Endodermal cell (in vitro differentiated cells): Measurements from ENCODE around the gene IL36RN. TPM values are rescaled to one million over a fixed set of nuclear protein-coding genes. Genes with fewer than 3 reads are reported as not detected.

Experiments used
- DNase-seq: peaks from one replicate; pipeline ENCODE4 v3.0.0-alpha.2; 2017
- H3K27ac ChIP-seq: 2 replicates; pipeline ENCODE4 v1.5.1; 2013; ENCODE audit warnings: mild to moderate bottlenecking, low read depth, low read length, moderate library complexity
- H3K27me3 ChIP-seq: 2 replicates; pipeline ENCODE4 v1.6.1; 2013; ENCODE audit warnings: mild to moderate bottlenecking, low read length, moderate library complexity; ENCODE audit not compliant: insufficient read depth, control insufficient read depth, poor library complexity, severe bottlenecking
- H3K36me3 ChIP-seq: 2 replicates; pipeline ENCODE4 v1.7.0; 2013; ENCODE audit warnings: mild to moderate bottlenecking, low read length, moderate library complexity; ENCODE audit not compliant: control insufficient read depth, insufficient read depth
- H3K4me1 ChIP-seq: one replicate; pipeline ENCODE4 v1.7.0; 2013; ENCODE audit warnings: low read length; ENCODE audit not compliant: control insufficient read depth, insufficient read depth
- H3K4me3 ChIP-seq: 2 replicates; pipeline ENCODE4 v1.5.1; 2013; ENCODE audit warnings: mild to moderate bottlenecking, low read length, moderate library complexity
- H3K9ac ChIP-seq: 2 replicates; pipeline ENCODE4 v1.6.1; 2013; ENCODE audit warnings: mild to moderate bottlenecking, low read length, moderate library complexity; ENCODE audit not compliant: poor library complexity, severe bottlenecking; ENCODE audit errors: extremely low read depth
- H3K9me3 ChIP-seq: 2 replicates; pipeline ENCODE4 v1.6.1; 2013; ENCODE audit warnings: mild to moderate bottlenecking, low read length, moderate library complexity; ENCODE audit not compliant: control insufficient read depth
- H3K27ac Mint-ChIP-seq: 2 replicates; pipeline ENCODE4 v1.8.0; 2020; ENCODE audit warnings: mixed read lengths
- H3K27me3 Mint-ChIP-seq: 2 replicates; pipeline ENCODE4 v1.8.0; 2021; ENCODE audit warnings: mild to moderate bottlenecking, mixed read lengths; ENCODE audit not compliant: insufficient read depth
- H3K36me3 Mint-ChIP-seq: 2 replicates; pipeline ENCODE4 v1.8.0; 2020; ENCODE audit warnings: low read depth, mixed read lengths
- H3K4me1 Mint-ChIP-seq: 2 replicates; pipeline ENCODE4 v1.8.0; 2020; ENCODE audit warnings: mixed read lengths
- H3K4me3 Mint-ChIP-seq: 2 replicates; pipeline ENCODE4 v1.8.0; 2020; ENCODE audit warnings: mild to moderate bottlenecking, moderate library complexity, mixed read lengths
- H3K9me3 Mint-ChIP-seq: 2 replicates; pipeline ENCODE4 v1.8.0; 2020; ENCODE audit warnings: mild to moderate bottlenecking, mixed read lengths
- WGBS, 2 experiments: methylation state at CpG; one replicate each; pipeline versions ENCODE4 v1.1.5 to v1.1.7; 2013; ENCODE audit warnings: missing lambda C conversion rate in 2 of 2, mixed read lengths in 1 of 2; ENCODE audit not compliant: insufficient coverage in 1 of 2, insufficient read length in 1 of 2; 5-methylcytosine and 5-hydroxymethylcytosine counted together
- total RNA-seq, 2 donors: library from RNA; stranded (reverse); fragmentation: NEBNext Ultra II Directional in 1 of 2; extraction: Animal tissue kit (Norgen Biotek cat#: 25700) in 1 of 2; gene quantifications; 2 replicates in 1 of 2; 3 replicates in 1 of 2; pipeline ENCODE4 v1.2.1, GENCODE V29; 2021
- TF ChIP-seq, protein P1 (sequence below): fragments of 200-600 bp; sonication (generic); conservative IDR thresholded peaks from 2 replicates; pipeline ENCODE4 v1.5.0; 2021; ENCODE audit warnings: antibody characterized with exemption, mild to moderate bottlenecking

The IL36RN gene
- total RNA-seq, 2 donors from 2014 or later: not detected

GRCh38 chr2:113076954-113077669 is 18.1 kb downstream of the IL36RN start:
- TF ChIP-seq, protein P1, sequence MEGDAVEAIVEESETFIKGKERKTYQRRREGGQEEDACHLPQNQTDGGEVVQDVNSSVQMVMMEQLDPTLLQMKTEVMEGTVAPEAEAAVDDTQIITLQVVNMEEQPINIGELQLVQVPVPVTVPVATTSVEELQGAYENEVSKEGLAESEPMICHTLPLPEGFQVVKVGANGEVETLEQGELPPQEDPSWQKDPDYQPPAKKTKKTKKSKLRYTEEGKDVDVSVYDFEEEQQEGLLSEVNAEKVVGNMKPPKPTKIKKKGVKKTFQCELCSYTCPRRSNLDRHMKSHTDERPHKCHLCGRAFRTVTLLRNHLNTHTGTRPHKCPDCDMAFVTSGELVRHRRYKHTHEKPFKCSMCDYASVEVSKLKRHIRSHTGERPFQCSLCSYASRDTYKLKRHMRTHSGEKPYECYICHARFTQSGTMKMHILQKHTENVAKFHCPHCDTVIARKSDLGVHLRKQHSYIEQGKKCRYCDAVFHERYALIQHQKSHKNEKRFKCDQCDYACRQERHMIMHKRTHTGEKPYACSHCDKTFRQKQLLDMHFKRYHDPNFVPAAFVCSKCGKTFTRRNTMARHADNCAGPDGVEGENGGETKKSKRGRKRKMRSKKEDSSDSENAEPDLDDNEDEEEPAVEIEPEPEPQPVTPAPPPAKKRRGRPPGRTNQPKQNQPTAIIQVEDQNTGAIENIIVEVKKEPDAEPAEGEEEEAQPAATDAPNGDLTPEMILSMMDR: no peak

GRCh38 chr2:113077921-113078320 is 18.9 kb downstream of the IL36RN start:
- H3K27ac Mint-ChIP-seq: no peak overlapping the region
- H3K27me3 Mint-ChIP-seq: peaks cover 29% of the 10 kb centered on the region

More at GRCh38 chr2:113076954-113077669, 18.1 kb downstream of the IL36RN start:
- H3K27ac ChIP-seq: no peak overlapping the region
- Mint-ChIP-seq H3K27ac (no peak overlapping the region), H3K36me3 (no peaks in the 10 kb centered on the region), H3K4me3 (no peak overlapping the region), H3K4me1 (no peaks in the 10 kb centered on the region), H3K9me3 (no peaks in the 10 kb centered on the region), H3K27me3 (peaks cover 24% of the 10 kb centered on the region)
- H3K4me3 ChIP-seq: no peak overlapping the region
- H3K9ac ChIP-seq: no peak overlapping the region
- no peak for DNase-seq
- no peaks in the 10 kb centered on the region for H3K4me1 ChIP-seq
- no peaks in the 10 kb centered on the region for H3K9me3 ChIP-seq
- H3K27me3 ChIP-seq: peaks cover 10% of the 10 kb centered on the region
- no peaks in the 10 kb centered on the region for H3K36me3 ChIP-seq
- 94% methylated on average over 2 to 3 of the region's 3 CpGs for WGBS, 2 experiments

DNA sequence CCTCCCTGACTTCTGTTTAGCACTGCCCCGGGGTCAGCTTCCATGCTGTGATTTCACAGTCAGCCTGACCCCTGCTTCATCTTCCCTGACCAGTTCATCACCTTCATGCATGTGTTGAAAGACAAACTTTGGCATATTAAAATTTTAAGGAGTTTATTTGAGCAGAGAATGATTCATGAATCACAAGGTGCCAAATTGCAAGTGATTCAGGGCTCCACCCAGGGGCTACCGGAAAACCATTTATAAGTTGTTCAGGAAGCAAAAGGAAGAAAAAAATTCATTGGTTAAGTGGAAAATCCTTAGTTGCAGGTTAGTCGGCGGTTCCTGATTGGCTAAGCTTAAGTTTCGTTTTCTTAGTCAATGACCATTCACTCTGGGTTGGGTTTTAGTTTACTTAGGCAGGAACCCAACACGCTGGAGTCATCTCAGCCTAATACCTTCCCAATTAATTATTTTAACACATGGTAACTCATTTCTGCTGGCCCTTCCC is 19.4 kb downstream of the IL36RN start:
- DNase-seq: no peak
- H3K36me3 ChIP-seq: no peaks in the 10 kb centered on the region
- H3K9ac ChIP-seq: no peak overlapping the region
- no peak overlapping the region for H3K4me3 Mint-ChIP-seq
- no peaks in the 10 kb centered on the region for H3K36me3 Mint-ChIP-seq
- H3K27me3 ChIP-seq: peaks cover 23% of the 10 kb centered on the region
- no peaks in the 10 kb centered on the region for H3K9me3 Mint-ChIP-seq
- 87 to 88% methylated on average over 6 of the region's 6 CpGs for WGBS, 2 experiments
- no peaks in the 10 kb centered on the region for H3K9me3 ChIP-seq
- no peak overlapping the region for H3K4me3 ChIP-seq
- no peaks in the 10 kb centered on the region for H3K4me1 Mint-ChIP-seq
- peaks cover 31% of the 10 kb centered on the region for H3K27me3 Mint-ChIP-seq
- no peak overlapping the region for H3K27ac Mint-ChIP-seq
- no peaks in the 10 kb centered on the region for H3K4me1 ChIP-seq
- no peak overlapping the region for H3K27ac ChIP-seq
- TF ChIP-seq, protein P1: no peak

More at GRCh38 chr2:113077921-113078320, 18.9 kb downstream of the IL36RN start:
- Histone ChIP-seq H3K27me3 (peaks cover 18% of the 10 kb centered on the region), H3K4me1 (no peaks in the 10 kb centered on the region), H3K36me3 (no peaks in the 10 kb centered on the region), H3K27ac (no peak overlapping the region), H3K9me3 (no peaks in the 10 kb centered on the region), H3K4me3 (no peak overlapping the region), H3K9ac (no peak overlapping the region)
- no peaks in the 10 kb centered on the region for H3K36me3 Mint-ChIP-seq
- TF ChIP-seq, protein P1: no peak
- H3K9me3 Mint-ChIP-seq: no peaks in the 10 kb centered on the region
- H3K4me1 Mint-ChIP-seq: no peaks in the 10 kb centered on the region
- no peak for DNase-seq
- WGBS, 2 experiments: 74 to 86% methylated on average over 1 of the region's 1 CpG
- no peak overlapping the region for H3K4me3 Mint-ChIP-seq
